ENCODE results near the gene FAT1. TPM values are rescaled to one million over a fixed set of nuclear protein-coding genes. Genes with fewer than 3 reads are reported as not detected.
A peak's percentile ranks its signal among the peaks of the same experiment; 100 is the strongest.

FAT1 gene
- total RNA-seq, 4 donors from 2014 or later = 73.1 to 95.6 (median 76.5) TPM

DNA sequence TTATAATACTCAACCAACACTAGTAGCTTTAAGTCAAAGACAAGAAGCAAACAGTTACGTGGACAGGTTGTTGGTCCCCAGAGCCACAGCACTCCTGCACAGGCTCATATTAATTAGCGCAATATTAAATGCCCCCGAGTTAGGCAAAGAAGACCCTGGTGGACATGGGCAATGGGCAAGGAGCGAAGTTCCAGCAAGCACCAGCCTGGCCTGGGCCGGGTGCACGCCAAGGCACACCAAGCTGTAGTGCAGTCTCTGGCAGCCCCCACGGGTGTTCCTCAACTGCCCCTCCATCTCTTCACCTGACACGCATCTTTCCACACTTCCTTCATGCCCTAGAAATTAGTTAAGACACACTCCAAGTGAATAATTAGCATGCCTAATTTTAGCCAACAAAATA lies 20.1 kb downstream of the FAT1 start:
- Histone ChIP-seq H3K27ac (no peak overlapping the region), H3K4me3 (replicated peaks in 1 of 3) (no peak overlapping the region), H3K27me3 (no peaks in the 10 kb centered on the region), H3K9me3 (no peaks in the 10 kb centered on the region), H3K36me3 (peaks cover 3 to 18% of the 10 kb centered on the region in 2 donors), H3K4me1 (peaks cover 6 to 14% of the 10 kb centered on the region in 2 donors)
- WGBS, 2 donors = 90 to 91% methylated on average over 8 of the region's 8 CpGs
- intact Hi-C loops (cut with DNase I) = no loop called here
- DNase-seq = no peak
- TF ChIP-seq POLR2A (IDR thresholded peaks at IDR 0.05) (no peak), CTCF (IDR thresholded peaks at IDR 0.05) (no peak)

DNA sequence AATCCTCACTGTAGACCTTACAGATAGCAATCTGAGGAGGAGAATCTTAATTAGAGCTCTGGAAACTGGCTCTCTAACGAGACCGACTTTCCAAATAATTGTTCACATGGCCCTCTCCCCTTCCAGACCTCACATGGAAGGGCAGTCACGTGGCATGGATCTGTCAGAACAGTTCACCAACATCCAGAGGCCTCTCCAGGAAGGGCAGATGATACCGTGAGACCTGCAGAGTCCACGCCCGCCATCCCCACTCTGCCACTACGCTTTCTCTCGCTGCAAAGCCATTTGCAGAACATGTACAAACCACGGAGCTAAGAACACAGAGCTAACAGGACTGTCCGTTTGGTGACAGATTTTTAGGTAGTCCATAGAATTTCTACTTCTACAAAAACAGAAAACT lies 20.7 kb downstream of the FAT1 start:
- no peak for DNase-seq

DNA sequence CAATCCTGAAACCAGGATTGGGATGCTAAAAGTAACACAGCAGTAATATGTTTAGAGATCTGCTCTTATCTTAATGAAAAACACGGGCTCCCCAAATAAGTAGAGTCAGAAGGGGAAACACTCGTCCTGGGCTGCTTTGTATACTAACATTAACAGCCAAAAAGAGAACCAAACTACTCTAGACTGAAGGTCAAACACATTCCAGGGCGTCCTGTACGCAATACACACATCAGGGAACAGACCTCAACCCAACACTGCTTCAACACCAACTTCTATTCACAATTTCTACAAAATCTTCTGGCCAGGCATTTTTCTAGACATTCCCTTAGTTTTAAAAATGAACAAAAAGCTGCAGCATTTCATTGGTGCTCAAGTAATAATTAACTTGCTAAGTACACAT lies 21.4 kb downstream of the FAT1 start:
- no peaks in the 10 kb centered on the region for H3K27me3 ChIP-seq
- no peaks in the 10 kb centered on the region for H3K9me3 ChIP-seq
- H3K36me3 ChIP-seq = peaks cover 3 to 7% of the 10 kb centered on the region in 2 donors
- DNase-seq = no peak
- TF ChIP-seq CTCF (IDR thresholded peaks at IDR 0.05) (no peak), POLR2A (IDR thresholded peaks at IDR 0.05) (no peak)
- H3K4me1 ChIP-seq = peaks cover 6 to 14% of the 10 kb centered on the region in 2 donors
- H3K4me3 ChIP-seq (replicated peaks in 1 of 3) = no peak overlapping the region
- intact Hi-C loops (cut with DNase I) = no loop called here
- no peak overlapping the region for H3K27ac ChIP-seq
- 63 to 75% methylated on average over 4 of the region's 4 CpGs for WGBS, 2 donors

More for the DNA sequence above, 20.7 kb downstream of the FAT1 start:
- Histone ChIP-seq H3K4me3 (replicated peaks in 1 of 3) (no peak overlapping the region), H3K27me3 (no peaks in the 10 kb centered on the region), H3K36me3 (peaks cover 3 to 12% of the 10 kb centered on the region in 2 donors), H3K27ac (no peak overlapping the region), H3K4me1 (peaks cover 6 to 14% of the 10 kb centered on the region in 2 donors), H3K9me3 (no peaks in the 10 kb centered on the region)
- intact Hi-C loops (cut with DNase I) = no loop called here
- TF ChIP-seq POLR2A (IDR thresholded peaks at IDR 0.05) (no peak), CTCF (IDR thresholded peaks at IDR 0.05) (no peak)
- 90 to 93% methylated on average over 10 of the region's 10 CpGs for WGBS, 2 donors

DNA sequence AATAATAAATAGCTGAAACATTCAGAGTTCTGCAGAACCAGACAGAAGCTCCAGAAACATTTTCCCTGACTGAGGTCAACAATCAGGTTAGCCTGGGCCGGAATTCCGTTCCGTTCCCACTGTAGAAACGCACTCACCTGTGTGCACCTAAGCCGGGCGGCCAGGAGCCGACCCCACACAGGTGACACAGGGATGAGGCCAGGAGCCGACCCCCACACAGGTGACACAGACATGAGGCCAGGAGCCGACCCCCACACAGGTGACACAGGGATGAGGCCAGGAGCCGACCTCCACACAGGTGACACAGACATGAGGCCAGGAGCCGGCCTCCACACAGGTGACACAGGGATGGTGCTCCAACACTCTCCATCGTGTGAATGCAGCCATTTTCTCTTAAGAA lies 21.9 kb downstream of the FAT1 start:
- no peak for DNase-seq
- 86 to 89% methylated on average over 8 to 12 of the region's 12 CpGs for WGBS, 2 donors
- peak overlapping the region in 1 of 3 donors; percentile 66 for H3K27ac ChIP-seq
- intact Hi-C loops (cut with DNase I) = no loop called here
- no peak for TF ChIP-seq CTCF (IDR thresholded peaks at IDR 0.05)
- no peaks in the 10 kb centered on the region for H3K9me3 ChIP-seq
- H3K4me3 ChIP-seq (replicated peaks in 1 of 3) = no peak overlapping the region
- H3K4me1 ChIP-seq = peaks cover 6 to 14% of the 10 kb centered on the region in 2 donors
- no peaks in the 10 kb centered on the region for H3K27me3 ChIP-seq
- peaks cover under 1 to 3% of the 10 kb centered on the region in 2 donors for H3K36me3 ChIP-seq

GRCh38 chr4:186701273-186701672 lies 22.4 kb downstream of the FAT1 start:
- Histone ChIP-seq H3K27ac (peak overlapping the region in 2 of 3 donors; percentile 29 to 66), H3K36me3 (no peaks in the 10 kb centered on the region), H3K4me3 (replicated peaks in 1 of 3) (no peak overlapping the region), H3K4me1 (peaks cover 6 to 14% of the 10 kb centered on the region in 2 donors), H3K27me3 (no peaks in the 10 kb centered on the region), H3K9me3 (no peaks in the 10 kb centered on the region)
- TF ChIP-seq CTCF (IDR thresholded peaks at IDR 0.05) = no peak
- no peak for TF ChIP-seq POLR2A (IDR thresholded peaks at IDR 0.05)
- 31 to 38% methylated on average over 5 of the region's 5 CpGs for WGBS, 2 donors
- DNase-seq = peak in 1 of 2 donors; percentile 24
- intact Hi-C loops (cut with DNase I) = no loop called here

Data from thyroid gland (tissue), 4 donors.